ENCODE results near the gene PSME3.

The PSME3 gene

DNA sequence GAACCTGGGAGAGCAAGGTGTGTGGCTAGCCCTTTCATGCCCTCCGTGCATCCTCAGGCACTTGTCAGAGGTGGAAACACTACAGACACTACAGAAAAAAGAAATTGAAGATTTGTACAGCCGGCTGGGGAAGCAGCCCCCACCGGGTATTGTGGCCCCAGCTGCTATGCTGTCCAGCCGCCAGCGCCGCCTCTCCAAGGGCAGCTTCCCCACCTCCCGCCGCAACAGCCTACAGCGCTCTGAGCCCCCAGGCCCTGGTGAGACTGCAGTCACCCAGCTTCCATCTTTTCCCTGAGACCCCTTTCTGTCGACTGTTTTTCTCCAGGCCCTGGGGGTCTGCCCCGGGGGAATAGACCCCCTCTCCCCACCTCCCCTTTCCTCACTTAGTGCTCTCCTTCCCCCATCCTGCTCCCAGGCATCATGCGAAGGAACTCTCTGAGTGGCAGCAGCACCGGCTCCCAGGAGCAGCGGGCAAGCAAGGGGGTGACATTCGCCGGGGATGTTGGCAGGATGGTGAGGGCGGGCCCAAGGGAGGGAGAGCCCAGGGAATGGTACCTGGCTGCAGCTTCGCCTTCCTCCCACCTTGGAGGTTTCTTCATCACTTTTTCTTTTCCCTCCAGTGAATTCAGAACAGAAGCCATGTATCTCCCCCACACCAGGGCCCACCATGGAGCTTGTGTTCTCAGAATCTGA lies 37.0 kb upstream of the PSME3 start:
- no peaks in the 10 kb centered on the region for H4K20me1 ChIP-seq (ENCODE audit: insufficient read depth, low read length)
- TF ChIP-seq, protein P1, sequence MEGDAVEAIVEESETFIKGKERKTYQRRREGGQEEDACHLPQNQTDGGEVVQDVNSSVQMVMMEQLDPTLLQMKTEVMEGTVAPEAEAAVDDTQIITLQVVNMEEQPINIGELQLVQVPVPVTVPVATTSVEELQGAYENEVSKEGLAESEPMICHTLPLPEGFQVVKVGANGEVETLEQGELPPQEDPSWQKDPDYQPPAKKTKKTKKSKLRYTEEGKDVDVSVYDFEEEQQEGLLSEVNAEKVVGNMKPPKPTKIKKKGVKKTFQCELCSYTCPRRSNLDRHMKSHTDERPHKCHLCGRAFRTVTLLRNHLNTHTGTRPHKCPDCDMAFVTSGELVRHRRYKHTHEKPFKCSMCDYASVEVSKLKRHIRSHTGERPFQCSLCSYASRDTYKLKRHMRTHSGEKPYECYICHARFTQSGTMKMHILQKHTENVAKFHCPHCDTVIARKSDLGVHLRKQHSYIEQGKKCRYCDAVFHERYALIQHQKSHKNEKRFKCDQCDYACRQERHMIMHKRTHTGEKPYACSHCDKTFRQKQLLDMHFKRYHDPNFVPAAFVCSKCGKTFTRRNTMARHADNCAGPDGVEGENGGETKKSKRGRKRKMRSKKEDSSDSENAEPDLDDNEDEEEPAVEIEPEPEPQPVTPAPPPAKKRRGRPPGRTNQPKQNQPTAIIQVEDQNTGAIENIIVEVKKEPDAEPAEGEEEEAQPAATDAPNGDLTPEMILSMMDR (IDR thresholded peaks at IDR 0.05; ENCODE audit: borderline replicate concordance, extremely low read depth, low read length, poor library complexity, severe bottlenecking): no peak
- no peak for TF ChIP-seq EZH2 (IDR thresholded peaks at IDR 0.05; ENCODE audit: borderline replicate concordance, low read depth, low read length, severe bottlenecking)
- no peaks in the 10 kb centered on the region for H3K27me3 ChIP-seq (ENCODE audit: insufficient read depth, low read length, poor library complexity)
- peaks cover 14% of the 10 kb centered on the region for H3K36me3 ChIP-seq (ENCODE audit: insufficient read depth, low read length)
- no peak overlapping the region for H3K4me3 ChIP-seq (ENCODE audit: low read depth in 1 of 2, low read length in 2 of 2)
- no peaks in the 10 kb centered on the region for H3K9me3 ChIP-seq (ENCODE audit: insufficient read depth, low read length, severe bottlenecking)
- DNase-seq (no peak), ATAC-seq (ENCODE audit: insufficient read depth, low read depth) (no peak)
- no peak overlapping the region for H3K27ac ChIP-seq (ENCODE audit: low read length)
- no peak overlapping the region for H3K4me2 ChIP-seq (ENCODE audit: insufficient read depth, low read length)
- peaks cover 19% of the 10 kb centered on the region for H3K79me2 ChIP-seq (ENCODE audit: insufficient read depth, low read length)
- peaks cover 27% of the 10 kb centered on the region for H3K4me1 ChIP-seq (ENCODE audit: insufficient read depth, low read length)
- no peak overlapping the region for H3K9ac ChIP-seq (ENCODE audit: low read depth, low read length)
- no peak overlapping the region for H2AFZ ChIP-seq (ENCODE audit: low read depth, low read length)

DNA sequence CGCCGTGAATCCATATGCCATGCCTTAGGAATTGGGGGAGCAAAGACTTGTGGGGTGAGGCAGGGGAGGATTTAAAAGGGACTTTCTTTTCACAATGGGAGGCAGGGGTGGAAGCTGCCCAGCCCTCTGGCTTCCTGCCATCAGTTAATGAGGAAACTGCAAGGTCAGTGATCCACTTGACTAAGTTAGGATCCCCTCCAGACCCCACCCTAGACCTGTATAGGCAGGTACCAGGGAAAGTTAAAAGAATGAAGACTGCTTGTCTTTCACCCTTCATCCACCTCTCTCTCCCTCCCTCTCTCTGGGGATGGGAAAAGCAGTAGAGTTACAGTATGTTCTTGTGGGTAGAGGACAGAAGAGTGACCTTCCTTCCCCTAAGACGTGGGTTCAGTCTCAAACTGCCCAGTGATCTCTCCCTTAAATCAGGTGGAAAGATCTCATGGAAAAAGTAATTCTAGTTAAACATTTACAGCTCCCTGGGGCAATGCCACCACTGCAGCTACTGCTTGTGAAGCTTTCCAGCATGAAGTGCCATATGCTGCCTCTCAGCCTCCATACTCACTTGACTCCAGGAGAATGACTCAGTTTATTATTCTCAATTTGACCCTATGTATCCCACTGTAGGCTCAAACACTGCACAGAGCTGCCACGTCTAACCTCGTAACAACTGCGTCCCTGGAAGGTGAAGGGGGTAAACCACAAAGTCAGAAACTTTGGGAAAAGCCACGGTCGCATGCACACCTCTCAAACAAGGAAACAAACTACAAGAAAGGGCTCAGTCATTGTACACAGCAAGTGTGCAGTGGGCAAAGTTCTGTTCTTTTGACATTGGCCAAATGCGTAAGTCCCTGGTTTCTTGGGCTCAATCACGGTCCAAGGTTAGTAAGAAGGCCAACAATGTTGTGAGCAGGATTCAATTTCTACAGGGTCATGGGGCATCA lies 35.9 kb upstream of the PSME3 start:
- peak overlapping the region; percentile 75; the same call in 1 of the 2 replicates for H3K27ac ChIP-seq (ENCODE audit: low read length)
- H3K9ac ChIP-seq (ENCODE audit: low read depth, low read length): peak overlapping the region; percentile 78
- H3K27me3 ChIP-seq (ENCODE audit: insufficient read depth, low read length, poor library complexity): no peaks in the 10 kb centered on the region
- peaks cover 27% of the 10 kb centered on the region for H3K4me1 ChIP-seq (ENCODE audit: insufficient read depth, low read length)
- peak overlapping the region; percentile 91 for H3K4me2 ChIP-seq (ENCODE audit: insufficient read depth, low read length)
- TF ChIP-seq EZH2 (IDR thresholded peaks at IDR 0.05; ENCODE audit: borderline replicate concordance, low read depth, low read length, severe bottlenecking): no peak
- TF ChIP-seq, protein P1 (IDR thresholded peaks at IDR 0.05; ENCODE audit: borderline replicate concordance, extremely low read depth, low read length, poor library complexity, severe bottlenecking): no peak
- peaks cover 19% of the 10 kb centered on the region for H3K79me2 ChIP-seq (ENCODE audit: insufficient read depth, low read length)
- H4K20me1 ChIP-seq (ENCODE audit: insufficient read depth, low read length): no peaks in the 10 kb centered on the region
- H3K36me3 ChIP-seq (ENCODE audit: insufficient read depth, low read length): peaks cover 14% of the 10 kb centered on the region
- no peaks in the 10 kb centered on the region for H3K9me3 ChIP-seq (ENCODE audit: insufficient read depth, low read length, severe bottlenecking)
- H2AFZ ChIP-seq (ENCODE audit: low read depth, low read length): no peak overlapping the region
- peak overlapping the region; percentile 82 to 98; a peak in 3 of 4 replicates for H3K4me3 ChIP-seq (ENCODE audit: low read depth in 1 of 2, low read length in 2 of 2)
- ATAC-seq (ENCODE audit: insufficient read depth, low read depth) (no peak), DNase-seq (no peak)

DNA sequence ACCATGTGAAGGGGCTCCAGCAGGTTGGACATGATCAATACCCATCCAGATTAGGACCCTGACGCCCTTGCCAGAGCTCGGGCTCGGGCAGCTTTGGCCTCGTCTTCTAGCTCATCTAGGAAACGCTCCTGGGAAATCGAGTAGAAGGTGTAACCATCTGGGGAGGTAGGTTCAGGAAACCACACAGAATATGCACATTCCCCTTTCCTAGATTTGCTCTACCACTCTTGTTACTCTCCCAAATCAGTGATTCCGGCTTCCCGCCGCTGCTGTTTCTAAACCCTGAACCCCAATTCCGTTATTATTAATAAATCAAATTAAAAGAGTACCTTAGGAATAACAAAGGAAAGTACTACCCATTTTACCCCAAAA lies 35.2 kb upstream of the PSME3 start:
- Histone ChIP-seq H4K20me1 (ENCODE audit: insufficient read depth, low read length) (no peaks in the 10 kb centered on the region), H3K79me2 (ENCODE audit: insufficient read depth, low read length) (peaks cover 19% of the 10 kb centered on the region), H3K9ac (ENCODE audit: low read depth, low read length) (peak overlapping the region; percentile 78), H3K4me2 (ENCODE audit: insufficient read depth, low read length) (peak overlapping the region; percentile 91), H3K9me3 (ENCODE audit: insufficient read depth, low read length, severe bottlenecking) (no peaks in the 10 kb centered on the region), H3K4me3 (ENCODE audit: low read depth in 1 of 2, low read length in 2 of 2) (peak overlapping the region; percentile 82 to 98), H3K27ac (ENCODE audit: low read length) (peak overlapping the region; percentile 75), H3K27me3 (ENCODE audit: insufficient read depth, low read length, poor library complexity) (no peaks in the 10 kb centered on the region), H3K4me1 (ENCODE audit: insufficient read depth, low read length) (peaks cover 27% of the 10 kb centered on the region), H2AFZ (ENCODE audit: low read depth, low read length) (peak overlapping the region; percentile 98), H3K36me3 (ENCODE audit: insufficient read depth, low read length) (peaks cover 14% of the 10 kb centered on the region)
- no peak for TF ChIP-seq EZH2 (IDR thresholded peaks at IDR 0.05; ENCODE audit: borderline replicate concordance, low read depth, low read length, severe bottlenecking)
- TF ChIP-seq, protein P1 (IDR thresholded peaks at IDR 0.05; ENCODE audit: borderline replicate concordance, extremely low read depth, low read length, poor library complexity, severe bottlenecking): no peak
- ATAC-seq (ENCODE audit: insufficient read depth, low read depth): no peak
- DNase-seq: no peak

Measured in DND-41 (cell line).